Measurements from ENCODE around the gene SPNS1. TPM values are rescaled to one million over a fixed set of nuclear protein-coding genes. Genes with fewer than 3 reads are reported as not detected.
A peak's percentile ranks its signal among the peaks of the same experiment; 100 is the strongest.
"Not testable (repeated sequence)": the region's sequence is repeated elsewhere in the genome, so short reads cannot be mapped to it uniquely, and the experiment has no call there.

Gene SPNS1, protein sequence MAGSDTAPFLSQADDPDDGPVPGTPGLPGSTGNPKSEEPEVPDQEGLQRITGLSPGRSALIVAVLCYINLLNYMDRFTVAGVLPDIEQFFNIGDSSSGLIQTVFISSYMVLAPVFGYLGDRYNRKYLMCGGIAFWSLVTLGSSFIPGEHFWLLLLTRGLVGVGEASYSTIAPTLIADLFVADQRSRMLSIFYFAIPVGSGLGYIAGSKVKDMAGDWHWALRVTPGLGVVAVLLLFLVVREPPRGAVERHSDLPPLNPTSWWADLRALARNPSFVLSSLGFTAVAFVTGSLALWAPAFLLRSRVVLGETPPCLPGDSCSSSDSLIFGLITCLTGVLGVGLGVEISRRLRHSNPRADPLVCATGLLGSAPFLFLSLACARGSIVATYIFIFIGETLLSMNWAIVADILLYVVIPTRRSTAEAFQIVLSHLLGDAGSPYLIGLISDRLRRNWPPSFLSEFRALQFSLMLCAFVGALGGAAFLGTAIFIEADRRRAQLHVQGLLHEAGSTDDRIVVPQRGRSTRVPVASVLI
- total RNA-seq (10 to 100 TPM; 36.5 to 40.9 TPM), polyA plus RNA-seq (33.2 TPM)

DNA sequence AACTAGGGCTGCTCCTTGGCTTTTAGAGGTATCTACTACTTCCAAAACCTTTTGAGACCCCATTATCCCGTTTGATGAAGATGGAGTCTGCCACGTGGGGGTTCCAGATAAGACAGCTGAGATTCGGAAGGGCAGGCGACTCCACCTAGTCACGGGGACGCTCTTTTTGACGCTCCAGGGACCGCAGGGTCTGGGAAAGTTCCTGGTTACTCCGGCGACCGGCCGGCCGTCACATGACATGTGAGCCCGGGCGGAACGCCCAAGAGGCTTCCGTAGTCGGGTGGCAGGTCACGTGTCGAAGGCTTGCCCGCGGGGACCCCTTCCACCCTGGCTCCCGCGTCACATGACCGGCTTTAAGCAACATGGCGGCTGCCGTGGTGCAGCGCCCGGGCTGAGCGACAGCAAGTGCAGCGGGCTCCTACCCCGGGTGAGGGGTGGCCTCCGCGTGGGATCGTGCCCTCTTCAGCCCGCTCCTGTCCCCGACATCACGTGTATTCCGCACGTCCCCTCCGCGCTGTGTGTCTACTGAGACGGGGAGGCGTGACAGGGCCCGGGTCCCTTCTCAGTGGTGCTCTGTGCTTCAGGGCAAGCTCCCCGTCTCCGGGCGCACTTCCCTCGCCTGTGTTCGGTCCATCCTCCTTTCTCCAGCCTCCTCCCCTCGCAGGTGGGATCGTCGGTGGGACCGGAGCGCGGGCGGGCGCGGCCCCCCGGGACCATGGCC is at the start of gene SPNS1:
Gene SPNS1, plus strand, starts transcription at position 342 of the 721 bp plus-strand sequence. Its CDS starts 374 bp downstream, at position 716.
- peak within 1 kb of the TSS; percentile 92 to 99 (median 97) for H3K4me3 Mint-ChIP-seq
- H3K27me3 Mint-ChIP-seq: peaks cover 0 to 4% of the 10 kb centered on the region in 2 donors
- H3K36me3 Mint-ChIP-seq: peaks cover 0 to 34% (median 5%) of the 10 kb centered on the region in 3 donors
- Histone ChIP-seq H3K4me3 (ENCODE audit: low read length) (peak within 1 kb of the TSS; percentile 76), H3K27ac (ENCODE audit: low read depth, low read length) (peak within 1 kb of the TSS; percentile 70), H3K4me1 (ENCODE audit: insufficient read depth, low read length) (peaks cover 34% of the 10 kb centered on the region), H3K36me3 (ENCODE audit: insufficient read depth, low read length) (no peaks in the 10 kb centered on the region), H3K27me3 (ENCODE audit: insufficient read depth, low read length, poor library complexity, severe bottlenecking) (no peaks in the 10 kb centered on the region), H3K9me3 (ENCODE audit: low read length) (no peaks in the 10 kb centered on the region)
- CTCF ChIA-PET: interaction anchor here (0.9 to 3.7 kb wide), 11 partner anchors 8 to 99 kb away, joined by 3 to 41 read pairs (median 4); partner anchors contain the start of gene LAT
- peak; percentile 84 to 93 (median 91) for DNase-seq
- peaks cover 30 to 43% (median 33%) of the 10 kb centered on the region in 3 donors for H3K4me1 Mint-ChIP-seq
- POLR2A ChIA-PET: interaction anchor here (0.6 to 2.8 kb wide), 4 partner anchors 10 to 152 kb away, joined by 3 to 20 read pairs (median 6); partner anchors contain the start of genes ATXN2L, LAT and NFATC2IP
- H3K27ac Mint-ChIP-seq: peak within 1 kb of the TSS; percentile 76 to 99 (median 97)
- no peaks in the 10 kb centered on the region for H3K9me3 Mint-ChIP-seq

DNA sequence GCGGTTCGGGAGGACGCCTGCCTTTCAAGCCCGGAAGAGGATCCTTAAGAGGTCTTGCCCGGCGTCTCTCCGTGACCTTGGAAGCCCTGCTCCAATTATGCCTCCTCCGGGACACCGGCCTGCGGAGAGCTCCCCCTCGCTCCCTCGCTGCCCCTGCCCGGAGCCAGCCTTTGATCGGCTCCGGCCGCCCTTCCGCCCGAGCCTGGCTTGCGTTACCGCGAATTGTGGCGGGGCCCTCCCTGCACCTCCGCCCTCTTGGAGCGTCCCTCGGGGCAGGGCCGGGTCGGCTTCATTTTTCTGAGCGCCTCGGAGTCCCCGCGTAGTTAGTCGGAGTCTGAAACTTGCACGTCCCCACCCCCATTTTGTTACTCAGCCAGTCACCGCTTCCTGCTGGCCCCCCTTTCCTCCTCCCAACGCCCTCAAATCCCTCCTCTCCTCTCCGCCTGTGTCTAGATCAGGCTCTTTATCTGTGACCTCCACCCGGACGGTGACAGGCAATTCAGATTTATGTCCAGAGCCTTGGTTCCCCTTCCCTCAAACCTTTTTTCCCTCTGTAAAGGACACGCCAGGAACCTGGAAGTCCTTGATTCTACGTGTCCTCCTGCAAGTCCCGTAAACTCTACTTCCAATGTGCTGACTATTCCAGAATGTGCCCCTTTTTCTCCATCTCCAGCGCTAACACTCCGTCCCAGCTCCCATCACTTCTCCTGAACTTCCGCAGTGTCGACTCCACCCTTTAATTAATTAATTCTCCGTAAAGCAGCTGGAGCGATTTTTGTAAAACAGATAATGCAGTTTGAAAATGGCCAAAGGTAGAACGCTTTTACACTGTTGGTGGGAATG is 49.0 kb upstream of the SPNS1 start:
- H3K36me3 ChIP-seq (ENCODE audit: insufficient read depth, low read length): no peaks in the 10 kb centered on the region
- H3K9me3 Mint-ChIP-seq: no peaks in the 10 kb centered on the region

DNA sequence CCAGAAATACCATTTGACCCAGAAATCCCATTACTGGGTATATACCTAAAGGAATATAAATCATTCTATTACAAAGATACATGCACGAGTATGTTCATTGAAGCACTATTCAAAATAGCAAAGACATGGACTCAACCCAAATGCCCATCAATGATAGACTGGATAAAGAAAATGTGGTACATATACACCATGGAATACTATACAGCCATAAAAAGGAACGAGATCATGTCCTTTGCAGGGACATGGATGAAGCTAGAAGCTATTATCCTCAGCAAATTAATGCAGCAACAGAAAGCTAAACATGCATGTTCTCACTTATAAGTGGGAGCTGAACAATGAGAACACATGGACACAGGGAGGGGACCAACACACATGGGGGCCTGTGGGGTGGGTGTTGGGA is 48.3 kb upstream of the SPNS1 start:
- POLR2A ChIA-PET: interaction anchor here (0.7 to 2.6 kb wide), 3 partner anchors 47 to 104 kb away, joined by 3 to 10 read pairs (median 9); partner anchors contain the start of gene ATXN2L
- H3K27ac Mint-ChIP-seq: peak overlapping the region; percentile 91 to 99 (median 98)
- CTCF ChIA-PET: interaction anchor here (1.2 to 8.9 kb wide), 2 partner anchors 10 to 18 kb away, joined by 3 to 55 read pairs; no protein-coding TSS in a partner anchor
- not testable (repeated sequence) for H3K27ac ChIP-seq (ENCODE audit: low read depth, low read length); H3K9me3 ChIP-seq (ENCODE audit: low read length); H3K9me3 Mint-ChIP-seq; H3K4me3 ChIP-seq (ENCODE audit: low read length); H3K27me3 ChIP-seq (ENCODE audit: insufficient read depth, low read length, poor library complexity, severe bottlenecking); H3K27me3 Mint-ChIP-seq; H3K36me3 ChIP-seq (ENCODE audit: insufficient read depth, low read length); DNase-seq
- peaks cover 0 to 18% (median under 1%) of the 10 kb centered on the region in 3 donors for H3K36me3 Mint-ChIP-seq
- peak overlapping the region; percentile 86 to 98 (median 94) for H3K4me3 Mint-ChIP-seq
- peaks cover 24 to 36% (median 24%) of the 10 kb centered on the region in 3 donors for H3K4me1 Mint-ChIP-seq
- H3K4me1 ChIP-seq (ENCODE audit: insufficient read depth, low read length): peaks cover 18% of the 10 kb centered on the region

More for the DNA sequence above, 49.0 kb upstream of the SPNS1 start:
- ChIA-PET POLR2A (interaction anchor here (0.6 to 2.6 kb wide), 7 partner anchors 11 to 612 kb away, joined by 3 to 10 read pairs (median 3); partner anchors contain the start of genes ATXN2L and NFATC2IP), CTCF (interaction anchor here (8.9 kb wide), 1 partner anchor 19 kb away, joined by 55 read pairs; no protein-coding TSS in a partner anchor)
- peak overlapping the region; percentile 96 for H3K27ac ChIP-seq (ENCODE audit: low read depth, low read length)
- Mint-ChIP-seq H3K36me3 (peaks cover 2 to 21% (median 4%) of the 10 kb centered on the region in 3 donors), H3K27me3 (peaks cover 0 to 2% of the 10 kb centered on the region in 2 donors), H3K27ac (peak overlapping the region; percentile 91 to 99 (median 98)), H3K4me3 (peak overlapping the region; percentile 86 to 98 (median 94)), H3K4me1 (peaks cover 19 to 30% (median 20%) of the 10 kb centered on the region in 3 donors)
- H3K27me3 ChIP-seq (ENCODE audit: insufficient read depth, low read length, poor library complexity, severe bottlenecking): no peaks in the 10 kb centered on the region
- no peaks in the 10 kb centered on the region for H3K9me3 ChIP-seq (ENCODE audit: low read length)
- peak; percentile 70 to 89 (median 85) for DNase-seq
- peaks cover 13% of the 10 kb centered on the region for H3K4me1 ChIP-seq (ENCODE audit: insufficient read depth, low read length)
- peak overlapping the region; percentile 86 for H3K4me3 ChIP-seq (ENCODE audit: low read length)

DNA sequence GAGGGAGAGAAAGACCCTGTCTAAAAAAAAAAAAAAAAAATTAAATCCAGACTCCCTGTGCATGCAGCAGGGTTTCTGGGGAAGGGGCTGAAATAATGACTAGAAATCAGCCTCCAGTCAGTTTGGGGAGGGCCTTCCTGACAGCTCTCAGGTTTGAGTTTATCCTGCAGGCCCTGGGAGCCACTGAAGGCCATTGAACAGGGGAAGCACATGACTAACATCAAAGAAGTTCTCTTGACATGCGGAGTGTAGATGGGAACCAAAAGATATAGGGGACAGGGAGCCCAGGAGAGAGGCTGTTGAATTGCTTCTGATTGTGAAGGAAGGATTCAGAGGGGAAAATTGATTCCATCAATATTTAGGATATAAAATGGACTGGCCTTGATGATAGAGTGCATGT is 46.8 kb upstream of the SPNS1 start:
- H3K4me3 Mint-ChIP-seq: peak overlapping the region in 1 of 7 donors; percentile 51
- H3K27me3 Mint-ChIP-seq: peaks cover 0 to 2% of the 10 kb centered on the region in 2 donors
- H3K4me1 ChIP-seq (ENCODE audit: insufficient read depth, low read length): peaks cover 18% of the 10 kb centered on the region
- peaks cover 24 to 36% (median 26%) of the 10 kb centered on the region in 3 donors for H3K4me1 Mint-ChIP-seq
- no peak for DNase-seq
- H3K9me3 ChIP-seq (ENCODE audit: low read length): no peaks in the 10 kb centered on the region
- H3K27ac Mint-ChIP-seq: peak overlapping the region in 3 of 8 donors; percentile 16 to 51 (median 38)
- no peaks in the 10 kb centered on the region for H3K27me3 ChIP-seq (ENCODE audit: insufficient read depth, low read length, poor library complexity, severe bottlenecking)
- no peak overlapping the region for H3K27ac ChIP-seq (ENCODE audit: low read depth, low read length)
- no peaks in the 10 kb centered on the region for H3K9me3 Mint-ChIP-seq
- H3K4me3 ChIP-seq (ENCODE audit: low read length): no peak overlapping the region
- H3K36me3 ChIP-seq (ENCODE audit: insufficient read depth, low read length): no peaks in the 10 kb centered on the region
- ChIA-PET POLR2A (no interaction called here), CTCF (interaction anchor here (8.9 kb wide), 1 partner anchor 17 kb away, joined by 55 read pairs; no protein-coding TSS in a partner anchor)
- peaks cover 0 to 12% (median 0%) of the 10 kb centered on the region in 3 donors for H3K36me3 Mint-ChIP-seq

DNA sequence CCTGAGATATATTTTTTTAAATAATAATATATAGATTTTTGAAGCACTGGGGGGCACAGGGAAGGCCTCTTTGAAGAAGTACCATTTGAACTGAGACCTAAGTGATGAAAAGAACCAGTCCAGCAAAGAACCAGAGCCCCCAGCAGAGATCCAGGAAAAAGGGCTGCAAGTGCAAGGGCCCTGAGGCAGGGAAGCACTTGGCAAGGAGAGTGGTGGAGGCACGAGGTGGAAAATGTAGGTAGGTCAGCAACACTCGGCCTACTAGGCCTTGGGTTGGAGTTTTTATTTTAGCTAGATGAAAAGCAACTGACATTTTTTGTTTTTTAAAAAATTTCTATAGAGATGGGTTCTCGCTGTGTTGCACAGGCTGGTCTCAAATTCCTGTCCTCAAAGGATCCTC is 44.4 kb upstream of the SPNS1 start:
- Histone ChIP-seq H3K36me3 (ENCODE audit: insufficient read depth, low read length) (no peaks in the 10 kb centered on the region), H3K4me3 (ENCODE audit: low read length) (no peak overlapping the region), H3K27ac (ENCODE audit: low read depth, low read length) (no peak overlapping the region), H3K4me1 (ENCODE audit: insufficient read depth, low read length) (peaks cover 13% of the 10 kb centered on the region), H3K9me3 (ENCODE audit: low read length) (no peaks in the 10 kb centered on the region), H3K27me3 (ENCODE audit: insufficient read depth, low read length, poor library complexity, severe bottlenecking) (no peaks in the 10 kb centered on the region)
- CTCF ChIA-PET: interaction anchor here (8.9 kb wide), 1 partner anchor 15 kb away, joined by 55 read pairs; no protein-coding TSS in a partner anchor
- H3K9me3 Mint-ChIP-seq: no peaks in the 10 kb centered on the region
- peaks cover 18 to 23% (median 18%) of the 10 kb centered on the region in 3 donors for H3K4me1 Mint-ChIP-seq
- H3K27me3 Mint-ChIP-seq: peaks cover 0 to 2% of the 10 kb centered on the region in 2 donors
- H3K27ac Mint-ChIP-seq: peak overlapping the region in 7 of 8 donors; percentile 68 to 91 (median 79)
- POLR2A ChIA-PET: no interaction called here
- H3K36me3 Mint-ChIP-seq: peaks cover 0 to 4% (median 0%) of the 10 kb centered on the region in 3 donors
- DNase-seq: no peak
- H3K4me3 Mint-ChIP-seq: no peak overlapping the region

DNA sequence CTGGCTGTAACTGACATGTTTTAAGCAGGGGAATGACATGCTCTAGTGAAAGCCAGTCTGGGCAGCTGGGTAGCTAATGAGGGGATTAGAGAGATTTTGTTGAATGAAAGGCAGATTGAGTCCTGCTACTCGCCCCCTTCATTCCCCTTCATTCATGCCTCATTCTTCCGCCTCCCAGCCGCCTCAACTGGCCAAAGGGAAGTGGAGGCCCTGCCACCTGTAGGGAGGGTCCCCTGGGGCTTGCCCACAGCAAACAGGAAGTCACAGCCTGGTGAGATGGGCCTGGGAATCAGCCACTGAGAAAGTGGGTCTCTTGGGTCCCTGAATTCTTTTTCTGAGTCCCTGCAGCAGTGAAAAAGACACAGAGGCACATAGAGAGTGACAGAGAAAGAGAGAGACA is 43.9 kb upstream of the SPNS1 start:
- no peak overlapping the region for H3K27ac ChIP-seq (ENCODE audit: low read depth, low read length)

More for the DNA sequence above, 43.9 kb upstream of the SPNS1 start:
- Histone ChIP-seq H3K27me3 (ENCODE audit: insufficient read depth, low read length, poor library complexity, severe bottlenecking) (no peaks in the 10 kb centered on the region), H3K9me3 (ENCODE audit: low read length) (no peaks in the 10 kb centered on the region), H3K4me3 (ENCODE audit: low read length) (no peak overlapping the region), H3K36me3 (ENCODE audit: insufficient read depth, low read length) (no peaks in the 10 kb centered on the region), H3K4me1 (ENCODE audit: insufficient read depth, low read length) (peaks cover 13% of the 10 kb centered on the region)
- DNase-seq: no peak
- no peak overlapping the region for H3K4me3 Mint-ChIP-seq
- ChIA-PET CTCF (no interaction called here), POLR2A (interaction anchor here (0.6 kb wide), 1 partner anchor 840 kb away, joined by 7 read pairs; no protein-coding TSS in a partner anchor)
- no peaks in the 10 kb centered on the region for H3K9me3 Mint-ChIP-seq
- H3K27me3 Mint-ChIP-seq: no peaks in the 10 kb centered on the region
- H3K36me3 Mint-ChIP-seq: peaks cover 0 to under 1% (median 0%) of the 10 kb centered on the region in 3 donors
- peaks cover 16 to 20% (median 18%) of the 10 kb centered on the region in 3 donors for H3K4me1 Mint-ChIP-seq
- H3K27ac Mint-ChIP-seq: peak overlapping the region in 7 of 8 donors; percentile 69 to 91 (median 85)

Data from CD8-positive, alpha-beta memory T cell (primary cell).